Activated T-cell treated with anti-CD3 and anti-CD28 coated beads, Interleukin-2, amount 50 U/mL, for 4 hours (primary cell): ENCODE results near the gene RNF10. TPM values are rescaled to one million over a fixed set of nuclear protein-coding genes. Genes with fewer than 3 reads are reported as not detected.

Experiments used
- total RNA-seq, 3 donors: library from RNA; stranded (reverse); gene quantifications; one replicate each; pipeline ENCODE4 v1.2.1, GENCODE V29; 2021

RNF10 gene
- total RNA-seq, 3 donors from 2014 or later: 152 to 169 (median 161) TPM

Other genes with a start within 250 kb of the RNF10 start
- 1,000 to 10,000 TPM; 2,997 to 5,108 (median 5,011) TPM for gene RNU4-2, start 242.5 kb upstream of the RNF10 start, total RNA-seq
- 1,000 to 10,000 TPM in 2 of 3 donors, 100 to 1,000 TPM in 1; 980 to 2,356 (median 1,498) TPM for gene RNU4-1, start 241.1 kb upstream of the RNF10 start, total RNA-seq
- 1 to 10 TPM; 1.3 to 1.8 (median 1.5) TPM for gene SIRT4, start 232.0 kb upstream of the RNF10 start, total RNA-seq
- gene PLA2G1B, start 206.6 kb upstream of the RNF10 start, total RNA-seq: 1 to 10 TPM in 2 of 3 donors, under 1 TPM in 1; 0.79 to 1.3 (median 1.1) TPM
- under 1 TPM; 0.16 to 0.41 (median 0.25) TPM for gene MSI1, start 165.2 kb upstream of the RNF10 start, total RNA-seq
- 100 to 1,000 TPM; 495 to 510 (median 508) TPM for gene COX6A1, start 96.2 kb upstream of the RNF10 start, total RNA-seq
- gene TRIAP1, start 88.0 kb upstream of the RNF10 start, total RNA-seq: 10 to 100 TPM; 60.7 to 68.9 (median 66.4) TPM
- gene GATC, start 87.9 kb upstream of the RNF10 start, total RNA-seq: 10 to 100 TPM; 47.6 to 58.0 (median 55.1) TPM
- 100 to 1,000 TPM; 259 to 288 (median 272) TPM for gene SRSF9, start 64.6 kb upstream of the RNF10 start, total RNA-seq
- 100 to 1,000 TPM; 243 to 252 (median 248) TPM for gene DYNLL1, start 38.2 kb upstream of the RNF10 start, total RNA-seq
- 10 to 100 TPM; 23.6 to 29.9 (median 26.4) TPM for gene COQ5, start 5.2 kb upstream of the RNF10 start, total RNA-seq
- 10 to 100 TPM; 81.6 to 93.0 (median 92.6) TPM for gene POP5, start 47.0 kb downstream of the RNF10 start, total RNA-seq
- gene CABP1, start 106.3 kb downstream of the RNF10 start, total RNA-seq: under 1 TPM in 2 of 3 donors, not detected in 1; 0.18 to 0.26 TPM
- 100 to 1,000 TPM; 153 to 172 (median 153) TPM for gene MLEC, start 152.8 kb downstream of the RNF10 start, total RNA-seq
- 10 to 100 TPM; 17.0 to 20.4 (median 17.0) TPM for gene UNC119B, start 176.1 kb downstream of the RNF10 start, total RNA-seq
- 10 to 100 TPM; 13.3 to 13.8 (median 13.3) TPM for gene ACADS, start 191.5 kb downstream of the RNF10 start, total RNA-seq